Stomach (tissue), 9 donors: ENCODE data around the gene PDHX. TPM values are rescaled to one million over a fixed set of nuclear protein-coding genes. Genes with fewer than 3 reads are reported as not detected.
A peak's percentile ranks its signal among the peaks of the same experiment; 100 is the strongest.
"Not testable (repeated sequence)": the region's sequence is repeated elsewhere in the genome, so short reads cannot be mapped to it uniquely, and the experiment has no call there.

Experiments used
- DNase-seq, 2 donors: peaks; one replicate each; pipeline versions ENCODE4 v3.0.0 to v3.0.0-alpha.2; 2013 to 2019
- H3K27ac ChIP-seq, 5 donors: fragments of 200-600 bp in 4 of 5; sonication (generic) in 4 of 5; one replicate each; pipeline ENCODE4 v1.5.1; 2013 to 2019; ENCODE audit warnings: mild to moderate bottlenecking in 1 of 5, moderate library complexity in 1 of 5
- H3K27me3 ChIP-seq, 3 donors: fragments of 200-600 bp; sonication (generic); one replicate each; pipeline ENCODE4 v1.5.1; 2017 to 2019; ENCODE audit warnings: mixed run types in 1 of 3
- H3K36me3 ChIP-seq, 4 donors: fragments of 200-600 bp; sonication (generic); 1 replicate in 3 of 4; 2 replicates in 1 of 4; pipeline ENCODE4 v1.5.1; 2016 to 2019
- H3K4me1 ChIP-seq, 4 donors: fragments of 200-600 bp; sonication (generic); one replicate each; pipeline ENCODE4 v1.5.1; 2016 to 2019
- H3K4me3 ChIP-seq, 4 donors: fragments of 200-600 bp; sonication (generic) in 3 of 4; one replicate each; pipeline ENCODE4 v1.5.1; 2016 to 2019; ENCODE audit warnings: mild to moderate bottlenecking in 1 of 4
- H3K9me3 ChIP-seq, 4 donors: fragments of 200-600 bp; sonication (generic); one replicate each; pipeline ENCODE4 v1.5.1; 2016 to 2019
- CTCF ChIP-seq, 7 experiments: fragments of 450-650 bp in 4 of 7; fragments of 200-600 bp in 3 of 7; sonication (generic) in 3 of 7; IDR thresholded peaks; one replicate each; pipeline ENCODE4 v1.5.1; 2016 to 2019; ENCODE audit warnings: antibody characterized with exemption in 7 of 7, control low read depth in 2 of 7, mild to moderate bottlenecking in 1 of 7
- EP300 ChIP-seq: sonication (generic); formaldehyde crosslinking; IDR thresholded peaks from one replicate; pipeline ENCODE4 v1.6.1; 2017; ENCODE audit warnings: antibody characterized with exemption
- POLR2A ChIP-seq, 4 donors: fragments of 450-650 bp; IDR thresholded peaks; one replicate each; pipeline ENCODE4 v1.6.1; 2016; ENCODE audit warnings: antibody characterized with exemption in 4 of 4, control low read depth in 2 of 4, mild to moderate bottlenecking in 1 of 4, moderate library complexity in 1 of 4
- POLR2AphosphoS5 ChIP-seq, 3 donors: sonication (generic); formaldehyde crosslinking; IDR thresholded peaks; one replicate each; pipeline ENCODE4 v1.6.1; 2016; ENCODE audit warnings: antibody characterized with exemption in 3 of 3
- WGBS, 5 donors: extraction: QIAGEN DNeasy Blood & Tissue Kit in 3 of 5; methylation state at CpG; one replicate each; pipeline versions ENCODE4 v1.1.5 to v1.1.7; 2013 to 2018; 5-methylcytosine and 5-hydroxymethylcytosine counted together
- intact Hi-C: fragments of 100-400 bp; cut with DNase I; formaldehyde crosslinking; loops from one replicate; pipeline ENCODE4 v1.15.1; 2023; ENCODE audit warnings: low total_unique reads
- polyA plus RNA-seq, 3 donors: library from polyadenylated mRNA; stranded (reverse); fragments of 200-250 nt; gene quantifications; one replicate each; pipeline ENCODE4 v1.2.3, GENCODE V29; 2013
- total RNA-seq, 5 donors: library from RNA; depleted of rRNA; stranded (reverse); fragments of >200 nt; gene quantifications; one replicate each; pipeline versions ENCODE4 v1.1.0 to v1.2.3, GENCODE V29; 2014 to 2016
- donor health status: healthy with polysubstance abuse.
- donor health status: Bipolar disorder and iron deficiency.
- donor health status: healthy.

PDHX gene
- total and polyA plus RNA-seq, 8 donors = 4.1 to 45.9 (median 23.3) TPM

- TF ChIP-seq EP300 (no peak), CTCF (IDR thresholded peaks at IDR 0.05) (no peak), POLR2A (IDR thresholded peaks at IDR 0.05) (no peak), POLR2AphosphoS5 (IDR thresholded peaks at IDR 0.05) (no peak)
- DNase-seq = no peak
- H3K9me3 ChIP-seq = no peaks in the 10 kb centered on the region
- H3K36me3 ChIP-seq = peaks cover 0 to 19% (median 2%) of the 10 kb centered on the region in 4 donors
- H3K27me3 ChIP-seq = no peaks in the 10 kb centered on the region
- peak overlapping the region; percentile 24 to 64 (median 57) for H3K27ac ChIP-seq
- no peak overlapping the region for H3K4me3 ChIP-seq
- intact Hi-C loops = no loop called here
- H3K4me1 ChIP-seq = peaks cover 17 to 56% (median 44%) of the 10 kb centered on the region in 4 donors
- 36 to 73% (median 53%) methylated on average over 1 of the region's 1 CpG for WGBS, 5 donors
Observed at GRCh38 chr11:34910817-34911216, 5.6 kb upstream of the PDHX start.

- 77 to 90% (median 77%) methylated on average over 2 of the region's 2 CpGs for WGBS, 5 donors
- DNase-seq = no peak
- Histone ChIP-seq H3K36me3 (peaks cover 0 to 14% (median 2%) of the 10 kb centered on the region in 4 donors), H3K9me3 (no peaks in the 10 kb centered on the region), H3K4me1 (peaks cover 17 to 56% (median 44%) of the 10 kb centered on the region in 4 donors), H3K27ac (peak overlapping the region in 3 of 5 donors; percentile 30 to 64 (median 59)), H3K4me3 (no peak overlapping the region), H3K27me3 (no peaks in the 10 kb centered on the region)
- TF ChIP-seq POLR2AphosphoS5 (IDR thresholded peaks at IDR 0.05) (no peak), POLR2A (IDR thresholded peaks at IDR 0.05) (no peak), CTCF (IDR thresholded peaks at IDR 0.05) (no peak)
- intact Hi-C loops = no loop called here
Observed at GRCh38 chr11:34911676-34912075, 4.7 kb upstream of the PDHX start.

- intact Hi-C loops, H3K27me3 ChIP-seq, DNase-seq, H3K4me3 ChIP-seq, H3K27ac ChIP-seq, H3K9me3 ChIP-seq: not testable (repeated sequence)
- 89 to 97% (median 93%) methylated on average over 10 of the region's 10 CpGs for WGBS, 5 donors
- peaks cover 0 to 14% (median 2%) of the 10 kb centered on the region in 4 donors for H3K36me3 ChIP-seq
- H3K4me1 ChIP-seq = peaks cover 32 to 69% (median 59%) of the 10 kb centered on the region in 4 donors
Observed at GRCh38 chr11:34913556-34913955, 2.9 kb upstream of the PDHX start.

GRCh38 chr11:34915136-34916014 is 1.0 kb upstream of the PDHX start:
- Histone ChIP-seq H3K27me3 (no peaks in the 10 kb centered on the region), H3K9me3 (no peaks in the 10 kb centered on the region), H3K4me1 (peaks cover 21 to 67% (median 48%) of the 10 kb centered on the region in 4 donors), H3K36me3 (peaks cover 0 to 14% (median 7%) of the 10 kb centered on the region in 4 donors), H3K27ac (peak overlapping the region; percentile 86 to 98 (median 96)), H3K4me3 (peak overlapping the region; percentile 80 to 86 (median 82))
- intact Hi-C loops = no loop called here
- peak in 1 of 2 donors; percentile 11 for DNase-seq
- no peak for TF ChIP-seq POLR2A (IDR thresholded peaks at IDR 0.05)
- TF ChIP-seq CTCF (IDR thresholded peaks at IDR 0.05) = no peak
- TF ChIP-seq EP300 = no peak
- no peak for TF ChIP-seq POLR2AphosphoS5 (IDR thresholded peaks at IDR 0.05)
- WGBS, 5 donors = 5 to 14% (median 6%) methylated on average over 22 to 34 of the region's 34 CpGs
